HG02981 (cell line): ENCODE measurements around the gene CCDC188.
"Not testable (repeated sequence)": the region's sequence is repeated elsewhere in the genome, so short reads cannot be mapped to it uniquely, and the experiment has no call there.

Experiments
- ATAC-seq: cut with Tn5 transposase; IDR thresholded peaks from one replicate; pipeline ENCODE4 v1.9.1; 2021; ENCODE audit warnings: mild to moderate bottlenecking, moderate library complexity; ENCODE audit not compliant: unreplicated experiment

The CCDC188 gene

DNA sequence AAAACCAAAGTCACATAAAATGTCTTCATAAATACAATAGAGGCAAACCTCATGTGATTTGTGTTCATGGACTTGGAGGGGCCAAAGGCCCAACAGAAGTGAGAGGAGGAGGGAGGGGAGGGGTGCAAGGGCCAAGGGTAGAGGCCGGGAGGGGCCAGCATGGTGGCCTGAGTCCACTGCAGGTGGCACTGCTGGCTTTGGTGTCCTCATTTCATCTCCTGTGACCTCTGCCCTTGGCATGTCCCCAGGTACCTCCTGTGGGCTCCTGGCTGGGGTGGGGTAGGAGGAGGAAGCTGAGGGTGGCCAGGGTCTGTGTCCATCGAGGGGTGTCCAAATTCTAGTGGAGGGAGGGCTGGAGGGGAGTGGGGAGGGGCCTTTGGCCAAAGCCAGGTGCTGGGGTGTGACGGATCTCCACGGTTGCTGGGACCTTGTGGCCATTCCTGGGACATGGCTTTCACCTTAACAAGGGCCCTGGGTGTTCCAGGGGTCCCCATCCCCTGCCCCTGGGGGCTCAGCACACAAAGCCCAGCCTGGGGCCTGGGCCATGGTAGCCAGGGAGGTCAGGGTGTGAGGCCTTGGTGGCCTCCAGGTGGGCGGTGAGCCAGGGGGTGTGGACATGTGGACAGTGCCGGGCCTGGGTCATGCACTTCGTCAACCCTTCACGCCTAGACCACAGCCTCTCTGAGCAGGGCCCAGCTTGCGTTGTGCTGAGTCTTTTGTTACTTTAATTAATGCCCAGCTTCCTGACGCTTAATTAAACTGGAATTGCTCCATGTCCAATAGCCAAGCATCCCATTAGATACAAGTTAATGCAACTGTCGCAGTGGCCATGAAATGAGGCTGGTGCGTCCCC lies 20.7 kb upstream of the CCDC188 start:
- ATAC-seq: no peak

DNA sequence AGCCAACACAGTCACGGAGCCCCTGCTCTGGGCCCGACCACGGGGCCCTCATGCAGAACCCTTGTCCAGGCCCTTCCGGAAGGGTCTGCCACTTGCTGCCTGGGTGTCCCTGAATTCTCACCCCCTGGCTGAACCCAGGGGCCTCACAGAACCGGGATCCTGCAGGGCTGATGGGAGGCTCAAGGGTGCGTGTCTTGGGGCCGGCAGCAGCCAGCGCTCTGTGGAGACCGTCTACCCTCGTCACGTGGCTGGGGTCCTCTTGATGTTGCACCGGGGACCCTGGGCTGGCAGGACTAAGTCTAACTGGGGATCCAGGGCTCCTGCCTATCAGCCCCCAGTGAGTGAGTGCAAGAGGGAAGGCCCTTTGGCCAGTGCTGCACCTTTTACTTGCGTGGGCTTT lies 19.3 kb upstream of the CCDC188 start:
- no peak for ATAC-seq

DNA sequence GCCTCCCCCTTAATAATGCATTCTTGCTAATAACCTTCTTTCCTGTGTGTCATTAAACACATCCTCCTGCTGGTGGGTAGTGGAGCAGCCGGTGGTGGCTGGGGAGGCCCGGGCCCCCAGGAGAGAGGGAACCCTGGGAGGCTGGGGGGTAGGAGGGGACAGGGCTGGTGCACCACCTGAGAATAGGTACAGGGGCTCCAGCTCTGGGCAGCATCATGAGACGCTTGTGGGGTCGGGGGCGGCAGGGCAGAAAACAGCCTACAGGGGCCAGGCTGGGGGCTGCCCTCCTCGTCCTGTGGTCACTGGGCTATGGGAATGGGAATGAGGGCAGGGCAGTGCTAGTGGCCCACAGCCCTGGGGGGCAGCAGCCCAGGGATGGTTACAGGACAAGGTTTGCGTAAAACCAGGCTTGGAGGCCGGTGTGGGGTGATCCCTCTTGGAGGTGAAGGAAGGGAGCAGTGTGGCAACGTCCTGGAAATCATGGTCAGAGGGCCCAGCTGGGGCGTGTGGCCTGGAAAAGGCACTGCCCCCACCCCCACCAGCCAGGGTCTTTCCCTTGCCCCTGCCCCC lies 18.5 kb upstream of the CCDC188 start:
- no peak for ATAC-seq

DNA sequence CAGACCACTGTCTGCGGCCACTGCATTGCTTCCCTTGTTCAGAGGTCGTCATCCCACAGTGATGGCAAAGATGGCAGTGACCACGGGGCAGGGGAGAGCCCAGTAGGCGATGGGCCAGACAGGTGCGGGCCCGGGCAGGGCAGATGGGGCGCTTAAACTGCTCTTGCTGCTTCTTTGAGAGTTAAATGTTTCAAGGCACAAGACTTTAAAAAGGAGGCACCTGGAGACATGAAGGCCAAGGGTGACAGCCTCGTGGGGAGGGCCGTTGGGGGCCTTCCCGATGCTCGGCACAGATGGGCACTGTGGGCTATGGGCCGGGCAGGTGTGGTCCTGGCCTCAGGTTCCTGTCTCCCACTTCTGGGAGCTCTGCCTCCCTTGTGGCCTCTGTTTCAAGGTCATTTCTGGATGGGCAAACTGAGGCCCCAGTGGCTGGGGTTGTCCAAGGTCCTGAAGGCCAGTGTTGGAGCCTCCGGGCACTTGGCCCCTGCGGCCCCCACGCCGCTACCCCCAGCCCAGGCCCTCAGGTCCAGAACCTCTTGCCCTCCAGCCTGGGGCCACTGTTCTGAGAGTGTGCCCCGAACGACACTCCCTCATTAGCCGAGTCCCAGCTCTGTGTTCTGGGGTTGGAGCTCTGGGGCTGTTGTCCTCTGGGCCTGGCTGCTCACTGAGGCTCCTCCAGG lies 16.9 kb upstream of the CCDC188 start:
- no peak for ATAC-seq

DNA sequence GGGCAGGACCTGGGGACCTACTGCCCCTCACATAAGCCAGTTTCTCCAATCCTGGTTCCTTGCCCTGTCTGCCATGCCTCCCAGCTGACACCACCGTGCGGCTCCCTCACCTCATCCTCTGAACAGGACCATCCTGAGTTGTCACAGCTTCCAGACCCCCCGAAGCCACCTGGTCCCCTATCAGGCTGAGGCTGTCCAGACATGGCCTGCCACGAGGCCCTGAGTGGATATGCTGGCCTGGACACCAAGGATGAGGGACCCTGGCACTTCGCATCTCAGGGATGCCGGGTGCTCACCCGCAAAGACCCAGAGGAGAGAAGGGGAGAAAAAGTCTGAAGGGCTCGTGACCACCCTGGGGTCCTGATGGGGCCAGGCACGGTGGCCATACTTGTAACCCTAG lies 15.8 kb upstream of the CCDC188 start:
- ATAC-seq: no peak

DNA sequence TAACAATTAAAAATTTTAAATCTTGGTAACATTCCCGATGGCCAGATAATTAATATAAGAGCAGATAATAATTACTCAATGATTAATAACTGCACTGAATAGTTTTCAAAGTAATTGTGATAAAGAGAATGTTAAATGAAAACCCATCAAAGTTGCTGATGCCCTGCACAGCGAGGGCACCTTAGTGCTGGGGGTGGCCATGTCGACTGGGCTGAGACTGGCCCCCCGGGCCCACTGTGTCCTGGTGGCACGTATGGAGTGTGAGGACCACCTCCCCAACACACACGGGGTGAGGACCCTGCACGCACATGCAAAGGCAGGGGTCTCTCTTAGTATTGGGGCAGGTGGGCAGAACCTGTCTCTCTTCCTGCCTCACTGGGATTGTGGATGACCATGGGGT lies 15.1 kb upstream of the CCDC188 start:
- ATAC-seq: no peak

DNA sequence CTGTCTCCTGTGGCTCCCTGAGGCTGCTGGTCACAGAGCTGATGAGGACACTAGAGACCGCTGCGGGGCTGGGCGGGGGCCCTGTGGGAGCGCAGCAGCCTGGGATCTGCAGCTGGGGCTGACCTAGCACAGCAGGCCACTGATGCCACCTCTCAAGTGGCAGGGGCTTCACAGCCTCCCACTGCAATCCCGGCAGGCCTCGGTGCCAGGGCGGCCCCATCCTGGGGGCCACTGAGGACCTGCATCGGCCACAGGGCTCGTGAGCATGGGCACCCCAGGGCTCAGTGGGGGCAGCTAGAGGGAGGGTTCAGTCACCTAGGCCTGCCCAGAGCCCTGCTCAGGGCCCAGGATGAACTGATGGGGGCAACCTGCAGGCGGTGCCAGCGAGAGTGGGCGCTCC lies 14.6 kb upstream of the CCDC188 start:
- ATAC-seq: no peak

DNA sequence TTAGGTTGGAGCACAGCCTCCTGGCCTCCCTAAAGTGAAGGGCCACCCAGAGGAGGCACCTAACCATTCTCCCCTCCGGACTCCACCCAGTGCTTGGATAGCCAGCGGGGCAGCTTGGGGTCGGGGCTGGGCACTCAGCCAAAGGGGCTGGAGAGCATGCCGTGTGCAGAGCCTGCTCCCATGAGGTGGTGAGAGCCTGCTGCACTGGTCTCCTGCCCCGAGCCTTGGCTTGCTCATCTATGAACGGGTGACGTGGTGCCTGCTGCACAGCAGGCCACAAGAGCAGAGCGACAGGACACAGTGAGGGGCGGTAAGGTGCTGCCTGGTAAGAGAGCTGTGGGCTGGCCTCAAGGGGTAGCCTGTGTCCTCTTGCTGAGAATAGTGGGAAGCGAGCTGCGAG lies 14.0 kb upstream of the CCDC188 start:
- ATAC-seq: no peak

DNA sequence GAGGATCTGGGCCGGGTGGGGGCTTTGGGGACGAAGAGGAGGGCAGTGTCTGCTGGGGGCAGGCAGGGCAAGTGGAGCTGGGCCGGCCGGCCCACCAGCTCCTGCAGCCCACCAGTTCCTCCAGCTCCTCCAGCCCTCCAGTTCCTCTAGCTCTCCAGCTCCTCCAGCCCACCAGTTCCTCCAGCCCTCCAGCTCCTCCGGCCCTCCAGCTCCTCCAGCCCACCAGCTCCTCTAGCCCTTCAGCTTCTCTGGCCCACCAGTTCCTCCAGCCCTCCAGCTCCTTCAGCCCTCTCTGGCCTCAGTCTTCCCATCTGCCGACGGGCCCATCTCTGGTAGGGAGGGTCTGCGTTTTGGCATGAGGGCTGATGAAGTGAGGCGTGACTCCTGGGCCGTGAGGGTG lies 9.2 kb upstream of the CCDC188 start:
- no peak for ATAC-seq

DNA sequence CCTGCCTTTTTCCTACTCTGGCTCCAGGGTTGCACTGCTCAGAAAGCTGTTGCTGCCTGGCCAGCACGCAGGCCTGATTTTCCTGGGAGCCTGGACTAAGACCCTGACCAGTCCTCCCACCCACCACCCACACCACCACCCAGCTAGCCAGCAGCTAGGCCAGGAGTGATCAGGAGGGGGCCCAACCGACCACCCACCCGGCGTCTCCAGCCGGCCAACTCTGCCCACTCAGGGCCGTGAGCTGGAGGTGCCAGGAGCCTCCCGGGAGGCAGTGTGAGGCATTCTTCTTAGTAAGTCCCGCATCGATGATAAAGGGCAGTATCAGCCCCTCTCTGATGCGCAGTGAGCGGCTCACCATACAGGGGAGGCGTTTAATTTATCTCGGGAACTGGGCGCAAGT lies 8.7 kb upstream of the CCDC188 start:
- not testable (repeated sequence) for ATAC-seq

DNA sequence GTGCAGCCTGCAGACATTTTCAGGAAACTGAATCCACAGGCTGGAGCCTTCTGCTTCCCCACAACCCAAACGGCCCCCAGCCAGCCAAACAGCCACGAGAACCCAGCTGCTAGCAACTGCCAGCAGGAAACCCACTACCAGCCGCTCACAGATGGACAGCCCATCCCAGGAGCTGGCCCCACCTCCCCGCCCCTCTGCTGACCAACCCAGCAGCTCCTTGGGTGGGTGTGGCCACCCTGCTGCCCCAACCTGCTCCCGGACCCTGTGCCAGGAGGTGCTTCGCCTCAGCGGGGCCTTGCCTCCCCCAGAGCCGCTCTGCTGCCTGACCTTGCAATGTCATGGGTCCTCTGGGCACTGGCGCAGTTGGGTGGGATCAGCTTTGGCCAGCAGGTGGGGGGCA lies 8.2 kb upstream of the CCDC188 start:
- no peak for ATAC-seq

DNA sequence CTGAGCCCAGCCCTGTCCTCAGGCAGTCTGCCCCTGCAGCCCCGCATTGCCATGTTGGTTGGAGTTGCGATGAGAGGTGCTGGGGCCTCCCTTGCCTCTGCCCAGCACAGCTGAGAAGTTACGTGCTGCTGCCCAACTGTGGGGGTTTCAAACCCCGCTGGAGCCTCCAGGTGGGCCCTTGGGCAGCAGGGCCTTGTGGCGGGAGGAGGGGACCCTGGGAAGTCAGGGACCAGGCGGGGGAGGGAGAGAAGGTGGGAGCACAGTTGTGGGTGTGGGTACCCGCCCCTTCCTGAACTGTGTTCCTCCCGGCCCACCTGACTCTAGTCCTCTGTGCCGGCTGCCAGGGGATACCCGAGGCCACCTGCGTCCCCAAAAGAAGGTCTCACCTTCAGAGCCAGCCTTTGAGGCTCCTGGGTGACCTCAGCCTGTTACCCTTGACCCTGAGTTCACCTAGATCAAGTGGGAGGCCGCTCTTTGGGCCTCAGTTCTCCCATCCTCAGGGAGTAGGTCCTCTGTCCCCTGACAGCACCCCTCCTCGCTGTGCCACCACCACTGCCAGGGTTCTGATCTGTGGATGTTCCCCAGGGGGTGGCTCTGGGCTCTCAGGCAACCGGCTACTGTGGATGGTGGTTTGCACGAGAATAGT lies 7.7 kb upstream of the CCDC188 start:
- no peak for ATAC-seq

DNA sequence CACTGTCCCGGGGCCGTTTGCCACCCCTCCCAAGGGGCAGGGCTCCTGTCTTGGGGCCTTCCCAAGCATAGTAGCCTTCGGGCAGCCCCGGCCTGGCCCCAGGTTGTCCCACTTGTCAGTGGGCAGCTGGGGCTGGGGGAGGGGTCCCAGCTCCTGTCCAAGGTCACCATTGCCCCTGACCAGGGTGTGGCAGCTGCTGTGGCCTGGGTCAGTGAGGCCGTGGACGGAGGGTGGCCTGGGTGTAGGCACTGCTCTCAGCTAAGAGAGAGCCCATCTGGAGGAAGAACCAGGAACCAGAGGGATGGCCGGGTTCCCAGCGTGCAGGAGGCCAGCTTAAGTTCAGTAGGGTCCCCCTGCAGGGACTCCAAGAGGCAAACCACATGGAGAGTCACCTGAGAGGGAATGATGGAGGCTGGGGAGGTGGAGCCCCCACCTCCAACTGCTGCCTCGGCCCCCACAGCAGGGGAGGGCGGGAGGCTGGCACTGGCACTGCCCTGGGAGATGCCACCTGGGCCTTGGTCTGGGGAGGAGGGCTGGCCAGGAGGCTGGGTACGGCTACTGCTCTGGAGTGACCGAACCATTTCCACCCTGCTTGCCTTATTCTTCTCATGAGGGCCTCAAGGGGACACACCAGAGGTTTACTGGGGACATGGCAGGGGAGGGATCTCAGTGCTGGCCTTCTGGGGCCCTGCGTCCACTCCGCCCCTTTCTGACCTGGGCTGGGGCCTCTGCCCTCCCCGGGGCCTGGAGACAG lies 6.8 kb upstream of the CCDC188 start:
- no peak for ATAC-seq

DNA sequence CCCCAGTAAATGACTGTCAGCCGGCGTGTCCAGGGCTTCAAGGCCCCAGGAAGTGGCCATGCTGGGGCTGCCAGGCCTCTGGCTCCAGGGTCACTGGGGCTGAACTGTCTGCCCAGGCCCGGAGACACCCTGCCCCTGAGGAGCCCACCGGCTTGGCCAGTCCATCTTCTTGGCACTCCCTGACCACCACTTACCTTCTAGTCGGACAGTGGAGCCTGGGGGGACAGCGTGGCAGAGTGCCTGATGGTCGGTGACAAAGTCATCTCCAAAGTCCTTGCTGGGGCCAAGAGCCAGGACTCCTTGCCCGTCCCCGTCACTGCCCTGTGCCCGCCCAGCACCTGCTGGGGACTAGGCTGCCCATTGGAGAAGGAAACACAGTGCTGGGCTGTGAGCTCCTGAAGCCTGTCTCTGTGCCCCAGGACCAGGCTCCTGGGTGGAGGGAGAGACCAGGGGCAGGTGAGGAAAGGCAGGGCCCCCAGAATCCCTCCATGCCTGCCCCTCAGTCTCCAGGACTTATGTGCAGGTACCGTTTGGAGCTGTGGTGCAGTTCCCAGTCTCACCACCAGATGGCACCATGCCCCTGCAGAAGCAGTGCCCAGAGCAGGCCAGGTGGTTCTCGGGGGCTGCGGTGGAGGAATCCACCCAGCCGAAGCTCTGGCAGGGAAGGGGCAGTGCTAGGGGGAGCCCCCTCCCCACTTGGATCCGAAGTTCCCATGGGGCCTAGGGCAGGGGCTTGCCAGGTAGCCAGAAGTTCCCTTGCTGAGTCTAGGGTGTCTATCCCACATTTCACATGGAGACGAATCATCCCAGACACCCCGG lies 6.0 kb upstream of the CCDC188 start:
- ATAC-seq: no peak

DNA sequence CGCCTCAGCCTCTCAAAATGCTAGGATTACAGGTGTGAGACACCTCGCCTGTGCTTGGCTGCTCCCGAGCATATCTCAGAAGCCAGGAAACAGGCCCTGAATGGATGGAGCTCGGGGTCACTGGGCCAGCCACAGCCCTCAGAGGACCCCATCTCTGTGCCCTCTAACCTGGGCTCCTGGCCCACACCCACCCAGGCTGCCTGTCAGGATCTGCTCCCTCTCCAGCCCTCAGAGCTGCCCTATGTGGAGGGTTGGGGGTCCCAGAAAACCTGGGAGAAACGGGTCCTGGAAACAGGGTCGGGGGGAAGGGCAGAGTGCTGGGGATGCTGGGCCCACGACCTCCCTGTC lies 5.2 kb upstream of the CCDC188 start:
- ATAC-seq: no peak

DNA sequence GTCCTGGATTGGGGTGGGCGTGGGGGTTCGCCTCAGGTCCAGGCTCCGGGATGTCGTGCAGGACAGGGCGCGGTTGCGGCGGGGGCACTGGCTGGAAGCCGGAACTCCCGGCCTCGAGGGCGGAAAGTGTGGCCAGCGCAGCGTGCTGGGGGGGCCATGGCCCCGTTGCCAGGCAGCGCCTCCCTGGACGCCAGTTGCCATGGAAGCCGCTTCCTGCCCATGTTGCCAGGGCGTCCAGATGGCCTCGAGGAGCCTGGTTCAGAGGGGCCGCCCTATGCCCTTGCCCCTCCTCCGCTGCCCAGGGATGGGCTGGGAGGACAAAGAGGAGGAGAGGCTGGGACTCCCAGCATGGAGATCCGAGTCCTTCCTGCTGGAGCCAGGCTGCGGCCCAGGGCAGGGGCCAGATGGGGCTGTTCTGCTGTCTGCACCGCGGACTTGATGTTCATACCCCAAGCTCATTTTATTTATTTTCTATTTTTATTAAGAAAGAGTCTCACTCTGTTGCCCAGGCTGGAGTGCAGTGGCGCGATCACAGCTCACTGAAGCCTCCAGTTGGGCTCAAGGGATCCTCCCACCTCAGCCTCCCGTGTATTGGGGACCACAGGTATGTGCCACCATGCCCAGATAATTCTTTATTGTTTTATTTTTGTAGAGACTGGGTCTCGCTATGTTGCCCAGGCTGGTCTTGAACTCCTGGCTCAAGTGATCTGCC lies 4.6 kb upstream of the CCDC188 start:
- no peak for ATAC-seq

DNA sequence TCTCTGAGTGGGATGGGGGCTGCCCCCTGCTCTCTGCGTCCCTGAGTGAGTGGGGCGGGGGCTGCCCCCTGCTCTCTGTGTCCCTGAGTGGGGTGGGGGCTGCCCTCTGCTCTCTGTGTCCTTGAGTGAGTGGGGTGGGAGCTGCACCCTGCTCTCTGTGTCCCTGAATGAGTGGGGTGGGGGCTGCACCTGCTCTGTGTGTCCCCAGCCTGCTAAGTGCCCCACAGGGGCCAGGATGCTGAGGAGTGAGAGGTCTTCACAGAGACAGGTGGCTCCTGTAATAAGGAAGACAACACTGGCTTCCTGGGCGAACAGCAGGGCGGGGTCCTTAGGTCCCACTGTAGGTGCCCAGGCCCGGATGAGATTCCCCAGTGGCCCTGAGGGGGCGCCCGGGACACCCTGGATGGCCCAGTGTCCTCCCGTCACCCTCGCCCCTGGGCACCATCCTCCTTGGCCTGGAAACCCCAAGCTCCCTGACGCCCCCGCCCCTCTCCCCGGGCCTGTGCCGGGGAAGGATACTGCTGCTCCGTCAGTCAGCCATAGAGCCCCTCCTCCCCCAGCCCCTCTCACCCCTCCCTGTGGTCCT lies 3.8 kb upstream of the CCDC188 start:
- ATAC-seq: no peak

DNA sequence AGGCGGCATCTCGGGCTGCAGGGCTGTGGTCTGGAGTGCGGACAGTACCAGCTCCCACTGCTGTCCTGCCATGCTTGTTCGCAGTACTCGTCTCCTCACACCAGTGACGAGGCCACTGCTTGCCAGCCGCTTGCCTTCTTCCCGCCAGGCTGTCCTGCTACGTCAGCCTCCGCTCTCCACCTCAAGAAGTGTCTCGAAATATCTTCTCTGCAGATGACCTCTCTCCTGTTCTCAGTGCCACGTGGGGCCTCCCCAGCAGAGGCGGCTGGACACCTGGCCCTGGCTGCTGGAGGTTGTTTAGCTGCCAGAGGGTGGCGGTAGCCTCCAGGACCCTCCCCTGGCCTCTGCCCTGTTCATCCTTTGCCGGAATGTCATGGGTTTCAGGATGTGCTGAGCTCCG lies 3.1 kb upstream of the CCDC188 start:
- ATAC-seq: no peak

DNA sequence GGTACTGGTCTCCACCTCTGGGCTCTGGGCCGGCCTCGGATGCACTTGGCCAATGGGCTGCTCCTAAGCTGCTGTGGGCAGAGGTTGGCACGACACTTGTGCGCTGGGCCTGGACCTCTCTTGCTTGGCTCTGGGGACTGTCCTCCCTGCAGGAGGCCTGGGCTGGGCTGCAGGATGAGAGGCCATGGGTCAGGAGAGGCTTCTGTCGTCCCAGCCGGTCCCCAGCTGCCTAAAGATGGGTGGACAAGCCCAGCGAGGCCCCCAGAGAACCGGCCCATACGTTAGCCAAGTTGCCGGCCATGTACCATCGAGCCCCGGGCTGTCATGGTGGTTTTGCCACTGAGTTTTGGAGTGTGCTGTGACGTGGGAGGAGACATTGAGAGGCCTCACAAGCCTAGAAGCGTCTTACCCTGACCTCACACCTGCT lies 1.6 kb upstream of the CCDC188 start:
- ATAC-seq: no peak
